Activated CD4-positive, alpha-beta T cell treated with anti-CD3 and anti-CD28 coated beads, Interleukin-2, amount 10 ng/mL, durations not matched to agents 7 days and 5 days (primary cell): ENCODE results near the gene PHETA1. TPM values are rescaled to one million over a fixed set of nuclear protein-coding genes. Genes with fewer than 3 reads are reported as not detected.
A peak's percentile ranks its signal among the peaks of the same experiment; 100 is the strongest.
"Not testable (repeated sequence)": the region's sequence is repeated elsewhere in the genome, so short reads cannot be mapped to it uniquely, and the experiment has no call there.

Experiments
- CTCF ChIA-PET: fragments of 350-600 bp; sonication (Branson Sonifier 250); formaldehyde crosslinking; loops from one replicate; lab custom pipeline; 2021; ENCODE audit warnings: antibody characterized with exemption; lab: Charles Lee
- POLR2A ChIA-PET: fragments of 350-600 bp; sonication (Branson Sonifier 250); formaldehyde crosslinking; loops from one replicate; lab custom pipeline; 2021; ENCODE audit warnings: antibody characterized with exemption; lab: Charles Lee
- DNase-seq: peaks from one replicate; pipeline ENCODE4 v3.0.0-alpha.2; 2020
- H3K27ac Mint-ChIP-seq: one replicate; pipeline ENCODE4 v1.8.0; 2021; ENCODE audit warnings: mild to moderate bottlenecking, moderate library complexity, mixed read lengths
- H3K27me3 Mint-ChIP-seq: one replicate; pipeline ENCODE4 v1.8.0; 2021; ENCODE audit warnings: mixed read lengths
- H3K36me3 Mint-ChIP-seq: one replicate; pipeline ENCODE4 v1.8.0; 2021; ENCODE audit warnings: low read depth, mixed read lengths
- H3K4me1 Mint-ChIP-seq: one replicate; pipeline ENCODE4 v1.8.0; 2021; ENCODE audit warnings: mixed read lengths
- H3K4me3 Mint-ChIP-seq: one replicate; pipeline ENCODE4 v1.8.0; 2021; ENCODE audit warnings: mild to moderate bottlenecking, moderate library complexity, mixed read lengths
- H3K9me3 Mint-ChIP-seq: one replicate; pipeline ENCODE4 v1.8.0; 2021; ENCODE audit warnings: mixed read lengths
- total RNA-seq, 2 experiments: library from RNA; stranded (reverse); gene quantifications; one replicate each; pipeline ENCODE4 v1.2.3, GENCODE V29; 2021

The PHETA1 gene
- total RNA-seq, 2 experiments from 2014 or later = 0.69 to 0.97 TPM

GRCh38 chr12:111409780-111410430 is 41.0 kb upstream of the PHETA1 start:
- Mint-ChIP-seq H3K9me3 (no peaks in the 10 kb centered on the region), H3K36me3 (peaks cover 21% of the 10 kb centered on the region), H3K4me3 (no peak overlapping the region), H3K4me1 (peaks cover 72% of the 10 kb centered on the region), H3K27me3 (no peaks in the 10 kb centered on the region), H3K27ac (peak overlapping the region; percentile 64)
- CTCF ChIA-PET = interaction anchor here (1.3 to 3.6 kb wide), 4 partner anchors 13 to 47 kb away, joined by 3 to 28 read pairs (median 11); no protein-coding TSS in a partner anchor
- POLR2A ChIA-PET = interaction anchor here (0.7 kb wide), 1 partner anchor 17 kb away, joined by 3 read pairs; no protein-coding TSS in a partner anchor
- DNase-seq = no peak

GRCh38 chr12:111409403-111409779 is 40.5 kb upstream of the PHETA1 start:
- peak overlapping the region; percentile 48 for H3K4me3 Mint-ChIP-seq
- H3K4me1 Mint-ChIP-seq = peaks cover 73% of the 10 kb centered on the region
- no peaks in the 10 kb centered on the region for H3K9me3 Mint-ChIP-seq
- no peak overlapping the region for H3K27ac Mint-ChIP-seq
- DNase-seq = no peak
- H3K27me3 Mint-ChIP-seq = no peaks in the 10 kb centered on the region
- H3K36me3 Mint-ChIP-seq = peaks cover 21% of the 10 kb centered on the region
- ChIA-PET CTCF (interaction anchor here (0.5 to 3.6 kb wide), 6 partner anchors 13 to 94 kb away, joined by 3 to 28 read pairs (median 4); no protein-coding TSS in a partner anchor), POLR2A (interaction anchor here (0.5 to 0.7 kb wide), 2 partner anchors 18 to 184 kb away, joined by 3 to 5 read pairs; no protein-coding TSS in a partner anchor)

GRCh38 chr12:111408686-111409402 is 39.9 kb upstream of the PHETA1 start:
- H3K9me3 Mint-ChIP-seq = no peaks in the 10 kb centered on the region
- peak overlapping the region; percentile 91 for H3K4me3 Mint-ChIP-seq
- DNase-seq = no peak
- peaks cover 21% of the 10 kb centered on the region for H3K36me3 Mint-ChIP-seq
- peaks cover 77% of the 10 kb centered on the region for H3K4me1 Mint-ChIP-seq
- no peaks in the 10 kb centered on the region for H3K27me3 Mint-ChIP-seq
- POLR2A ChIA-PET = interaction anchor here (0.5 to 0.7 kb wide), 2 partner anchors 18 to 184 kb away, joined by 3 to 5 read pairs; no protein-coding TSS in a partner anchor
- CTCF ChIA-PET = interaction anchor here (0.5 to 3.6 kb wide), 8 partner anchors 12 to 95 kb away, joined by 3 to 28 read pairs (median 4); no protein-coding TSS in a partner anchor
- H3K27ac Mint-ChIP-seq = peak overlapping the region; percentile 31

- peak overlapping the region; percentile 91 for H3K4me3 Mint-ChIP-seq
- peaks cover 15% of the 10 kb centered on the region for H3K36me3 Mint-ChIP-seq
- peaks cover 76% of the 10 kb centered on the region for H3K4me1 Mint-ChIP-seq
- H3K27me3 Mint-ChIP-seq = no peaks in the 10 kb centered on the region
- CTCF ChIA-PET = interaction anchor here (0.8 to 3.6 kb wide), 4 partner anchors 11 to 43 kb away, joined by 3 to 28 read pairs (median 11); no protein-coding TSS in a partner anchor
- H3K27ac Mint-ChIP-seq = peak overlapping the region; percentile 36
- no peaks in the 10 kb centered on the region for H3K9me3 Mint-ChIP-seq
- DNase-seq = no peak
- POLR2A ChIA-PET = no interaction called here
Measured at GRCh38 chr12:111408116-111408440, 39.2 kb upstream of the PHETA1 start.

GRCh38 chr12:111407377-111408115 is 38.7 kb upstream of the PHETA1 start:
- no peaks in the 10 kb centered on the region for H3K27me3 Mint-ChIP-seq
- peak overlapping the region; percentile 92 for H3K27ac Mint-ChIP-seq
- CTCF ChIA-PET = interaction anchor here (0.6 to 3.6 kb wide), 4 partner anchors 11 to 1903 kb away, joined by 5 to 28 read pairs (median 11); no protein-coding TSS in a partner anchor
- no peak for DNase-seq
- H3K4me1 Mint-ChIP-seq = peaks cover 75% of the 10 kb centered on the region
- peak overlapping the region; percentile 91 for H3K4me3 Mint-ChIP-seq
- no peaks in the 10 kb centered on the region for H3K9me3 Mint-ChIP-seq
- peaks cover 15% of the 10 kb centered on the region for H3K36me3 Mint-ChIP-seq
- POLR2A ChIA-PET = no interaction called here

- POLR2A ChIA-PET = no interaction called here
- H3K4me3 Mint-ChIP-seq = peak overlapping the region; percentile 91
Measured at GRCh38 chr12:111406474-111407376, 37.8 kb upstream of the PHETA1 start.

GRCh38 chr12:111405859-111406473 is 37.1 kb upstream of the PHETA1 start, which contains the start of gene SH2B3:
Gene SH2B3 (plus strand): TSS chr12:111405923. CDS start chr12:111418146, 12,223 bp downstream.
- ChIA-PET CTCF (interaction anchor here (2.4 to 8.8 kb wide), 4 partner anchors 9 to 44 kb away, joined by 10 to 73 read pairs (median 14); no protein-coding TSS in a partner anchor), POLR2A (no interaction called here)
- Mint-ChIP-seq H3K27ac (peak within 1 kb of the TSS; percentile 92), H3K9me3 (no peaks in the 10 kb centered on the region), H3K27me3 (no peaks in the 10 kb centered on the region), H3K36me3 (peaks cover 15% of the 10 kb centered on the region), H3K4me1 (peaks cover 60% of the 10 kb centered on the region), H3K4me3 (peak within 1 kb of the TSS; percentile 91)
- DNase-seq = peak; percentile 82

More at GRCh38 chr12:111406474-111407376, 37.8 kb upstream of the PHETA1 start:
- Mint-ChIP-seq H3K36me3 (peaks cover 15% of the 10 kb centered on the region), H3K27ac (peak overlapping the region; percentile 92), H3K27me3 (no peaks in the 10 kb centered on the region), H3K4me1 (peaks cover 67% of the 10 kb centered on the region), H3K9me3 (no peaks in the 10 kb centered on the region)
- CTCF ChIA-PET = interaction anchor here (0.6 to 8.8 kb wide), 6 partner anchors 9 to 45 kb away, joined by 5 to 73 read pairs (median 12); no protein-coding TSS in a partner anchor
- DNase-seq = peak; percentile 56

GRCh38 chr12:111405149-111405858 is 36.4 kb upstream of the PHETA1 start:
- POLR2A ChIA-PET = interaction anchor here (1.3 kb wide), 1 partner anchor 25 kb away, joined by 4 read pairs; no protein-coding TSS in a partner anchor
- H3K4me3 Mint-ChIP-seq = peak overlapping the region; percentile 75
- no peaks in the 10 kb centered on the region for H3K9me3 Mint-ChIP-seq
- CTCF ChIA-PET = interaction anchor here (0.8 to 8.8 kb wide), 10 partner anchors 9 to 259 kb away, joined by 3 to 73 read pairs (median 12); no protein-coding TSS in a partner anchor
- H3K27ac Mint-ChIP-seq = peak overlapping the region; percentile 85
- peaks cover 55% of the 10 kb centered on the region for H3K4me1 Mint-ChIP-seq
- peak; percentile 98 for DNase-seq
- no peaks in the 10 kb centered on the region for H3K27me3 Mint-ChIP-seq
- peaks cover 15% of the 10 kb centered on the region for H3K36me3 Mint-ChIP-seq

- peak; percentile 52 for DNase-seq
- CTCF ChIA-PET = interaction anchor here (0.6 to 8.8 kb wide), 15 partner anchors 8 to 260 kb away, joined by 3 to 73 read pairs (median 4); partner anchors contain the start of gene PHETA1
- Mint-ChIP-seq H3K36me3 (peaks cover 15% of the 10 kb centered on the region), H3K4me1 (peaks cover 55% of the 10 kb centered on the region), H3K4me3 (peak overlapping the region; percentile 75), H3K27me3 (no peaks in the 10 kb centered on the region), H3K27ac (peak overlapping the region; percentile 85), H3K9me3 (no peaks in the 10 kb centered on the region)
- POLR2A ChIA-PET = interaction anchor here (0.6 to 1.7 kb wide), 3 partner anchors 26 to 1577 kb away, joined by 3 to 7 read pairs (median 4); no protein-coding TSS in a partner anchor
Measured at GRCh38 chr12:111404362-111405148, 35.7 kb upstream of the PHETA1 start.

- H3K9me3 Mint-ChIP-seq, POLR2A ChIA-PET, H3K36me3 Mint-ChIP-seq, H3K4me3 Mint-ChIP-seq, DNase-seq, H3K27me3 Mint-ChIP-seq, H3K27ac Mint-ChIP-seq: not testable (repeated sequence)
- CTCF ChIA-PET = interaction anchor here (2.2 to 8.8 kb wide), 5 partner anchors 22 to 48 kb away, joined by 8 to 73 read pairs (median 14); no protein-coding TSS in a partner anchor
- peaks cover 43% of the 10 kb centered on the region for H3K4me1 Mint-ChIP-seq
Measured at GRCh38 chr12:111402490-111402824, 33.6 kb upstream of the PHETA1 start.
